Measurements from ENCODE around the gene GAD1. TPM values are rescaled to one million over a fixed set of nuclear protein-coding genes. Genes with fewer than 3 reads are reported as not detected.

GAD1 gene
- 11.4 and 19.4 TPM in 2 replicates for total RNA-seq

DNA sequence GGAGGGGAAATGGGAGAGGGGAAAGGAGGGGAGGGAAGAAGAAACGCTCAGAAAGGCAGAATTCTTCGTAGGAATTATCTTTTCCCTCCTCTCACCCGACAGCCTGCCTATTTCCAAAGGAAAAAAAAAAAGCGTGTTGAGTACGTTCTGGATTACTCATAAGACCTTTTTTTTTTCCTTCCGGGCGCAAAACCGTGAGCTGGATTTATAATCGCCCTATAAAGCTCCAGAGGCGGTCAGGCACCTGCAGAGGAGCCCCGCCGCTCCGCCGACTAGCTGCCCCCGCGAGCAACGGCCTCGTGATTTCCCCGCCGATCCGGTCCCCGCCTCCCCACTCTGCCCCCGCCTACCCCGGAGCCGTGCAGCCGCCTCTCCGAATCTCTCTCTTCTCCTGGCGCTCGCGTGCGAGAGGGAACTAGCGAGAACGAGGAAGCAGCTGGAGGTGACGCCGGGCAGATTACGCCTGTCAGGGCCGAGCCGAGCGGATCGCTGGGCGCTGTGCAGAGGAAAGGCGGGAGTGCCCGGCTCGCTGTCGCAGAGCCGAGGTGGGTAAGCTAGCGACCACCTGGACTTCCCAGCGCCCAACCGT lies at the start of gene GAD1:
GAD1 (plus strand) TSS at position 384 of the 589 bp plus-strand sequence. CDS start 1,705 bp downstream, outside the sequence.
- DNase-seq (ENCODE audit: low read depth): peak; percentile 50

DNA sequence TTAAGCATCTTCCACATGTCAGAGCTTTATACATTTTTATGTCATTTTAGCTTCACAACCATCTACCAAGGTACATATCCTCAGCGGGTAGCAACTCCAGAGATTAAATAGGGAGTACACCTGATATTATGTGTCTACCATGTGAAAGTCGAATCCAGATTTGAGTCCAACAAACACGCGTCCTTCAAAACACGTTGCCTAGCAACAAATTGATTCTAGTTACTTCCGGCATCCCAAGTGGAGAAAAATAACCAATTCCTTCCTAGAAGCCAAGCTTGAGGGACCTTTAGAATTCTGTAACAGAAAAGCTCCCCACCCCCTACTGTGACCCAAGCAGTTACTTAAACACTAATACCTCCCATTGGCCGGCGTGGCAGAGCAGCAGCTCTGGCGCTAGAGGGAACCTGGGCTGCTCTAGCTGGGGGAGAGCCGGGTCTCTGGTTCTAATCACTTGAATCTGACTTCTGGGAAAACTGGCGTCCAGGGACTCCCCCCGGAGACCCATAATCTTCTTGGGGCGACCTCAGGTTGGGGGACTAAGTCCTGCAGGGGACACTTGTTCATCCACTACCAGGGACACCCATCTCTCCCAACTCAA lies 46.6 kb upstream of the GAD1 start, which contains the start of gene ERICH2:
ERICH2 (plus strand) TSS at position 371 of the 598 bp plus-strand sequence. CDS start 304 bp downstream, outside the sequence.
- peak; percentile 88 for DNase-seq (ENCODE audit: low read depth)

DNA sequence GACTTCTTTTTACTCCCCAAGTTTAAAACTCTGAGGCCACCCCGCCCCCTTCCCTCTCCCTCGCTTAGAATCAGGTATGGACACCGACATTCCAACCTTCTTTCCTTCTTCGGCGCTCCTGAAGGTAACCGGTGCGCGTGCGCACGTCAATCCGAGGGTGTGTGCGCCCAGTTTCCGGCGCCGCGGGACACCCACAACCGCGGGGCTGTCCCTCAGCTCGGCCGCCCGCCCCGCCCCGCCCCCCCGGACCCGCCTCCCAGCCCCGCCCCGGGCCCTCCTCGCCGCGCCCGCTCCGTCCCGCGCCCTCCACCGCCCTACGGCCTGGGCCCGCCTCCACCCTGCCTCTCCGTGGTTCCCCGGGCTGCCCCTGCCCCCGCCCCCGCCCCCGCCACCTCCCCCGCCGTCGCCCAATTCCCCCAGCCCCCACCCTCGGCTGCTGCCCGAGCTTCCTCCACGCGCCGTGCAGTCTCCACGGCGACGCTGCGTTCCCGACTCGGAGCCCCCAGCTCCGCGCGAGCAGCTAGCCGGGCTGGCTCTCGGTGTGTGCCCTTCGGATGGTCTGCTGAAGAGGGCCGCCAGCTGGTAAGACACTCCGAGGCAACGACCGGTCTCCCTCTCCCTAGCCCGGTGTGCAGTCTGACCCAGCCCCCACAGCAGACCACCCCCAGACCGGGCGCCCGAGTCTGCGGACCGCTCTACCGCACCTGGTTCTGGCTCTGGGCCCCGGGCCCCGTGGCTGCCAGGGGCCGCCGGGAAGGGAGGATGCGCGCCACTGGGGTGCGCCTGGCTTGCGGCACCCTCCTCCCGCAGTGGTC lies 45.9 kb upstream of the GAD1 start:
- peak; percentile 57 for DNase-seq (ENCODE audit: low read depth)

DNA sequence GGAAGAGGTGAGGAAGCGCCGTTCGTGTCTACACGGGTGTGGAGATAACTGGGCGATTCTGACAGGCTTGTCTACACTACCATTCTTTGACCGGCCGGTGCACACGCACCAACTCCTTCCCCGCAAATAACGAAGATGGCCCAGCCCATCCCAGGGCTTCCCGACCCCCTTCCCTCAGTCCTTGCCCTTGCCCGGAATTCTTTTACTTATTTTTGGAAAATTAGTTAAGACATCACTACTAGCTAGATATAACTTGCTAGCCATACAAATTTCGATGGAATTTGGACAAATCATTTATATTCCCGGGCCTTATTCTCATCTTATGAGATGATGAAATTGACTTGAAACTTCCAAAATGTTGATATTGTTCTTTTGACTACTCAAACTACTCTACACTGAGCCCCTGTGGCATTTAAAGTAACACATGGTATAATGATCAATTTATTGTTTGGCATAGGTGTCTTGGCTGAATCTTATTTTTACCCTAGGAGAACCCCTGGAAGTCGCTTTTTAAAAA lies 45.2 kb upstream of the GAD1 start:
- DNase-seq (ENCODE audit: low read depth): no peak

DNA sequence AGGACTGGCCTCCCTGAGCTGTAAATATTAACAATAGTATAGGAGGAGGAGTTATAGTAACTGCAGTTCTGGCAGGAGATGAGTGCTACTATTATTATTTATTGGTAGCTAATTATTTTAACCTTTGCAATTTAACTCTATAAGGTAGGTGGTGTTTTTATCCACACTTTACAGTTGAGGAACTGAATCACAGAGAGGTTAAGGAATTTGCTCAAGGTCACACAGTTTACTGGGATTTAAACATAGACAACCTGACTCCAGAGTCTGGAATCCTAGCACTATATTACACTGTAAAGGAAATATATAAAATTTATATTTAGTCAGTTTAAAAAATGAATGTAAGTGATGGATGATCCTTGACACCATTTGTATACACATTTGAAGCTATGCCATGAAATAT lies 44.4 kb upstream of the GAD1 start:
- no peak for DNase-seq (ENCODE audit: low read depth)

DNA sequence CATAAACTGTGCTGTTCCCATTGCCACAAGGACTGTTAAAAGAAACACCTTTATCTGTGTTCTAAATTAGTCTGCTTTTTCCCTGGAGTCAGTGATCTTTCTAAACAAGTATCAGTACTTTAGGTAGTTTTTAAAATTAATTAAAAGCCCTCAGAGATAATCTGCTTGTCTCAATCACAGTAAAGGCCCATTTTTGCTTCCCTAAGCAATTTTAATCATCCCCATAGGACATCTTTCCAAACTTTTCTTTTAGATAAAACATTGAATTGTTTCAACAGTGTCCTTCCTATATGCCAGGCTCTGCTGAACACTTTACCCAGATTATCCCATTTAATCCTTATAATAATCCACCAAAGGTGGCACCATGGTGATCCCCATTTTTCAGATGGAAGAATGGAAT lies 42.6 kb upstream of the GAD1 start:
- no peak for DNase-seq (ENCODE audit: low read depth)

DNA sequence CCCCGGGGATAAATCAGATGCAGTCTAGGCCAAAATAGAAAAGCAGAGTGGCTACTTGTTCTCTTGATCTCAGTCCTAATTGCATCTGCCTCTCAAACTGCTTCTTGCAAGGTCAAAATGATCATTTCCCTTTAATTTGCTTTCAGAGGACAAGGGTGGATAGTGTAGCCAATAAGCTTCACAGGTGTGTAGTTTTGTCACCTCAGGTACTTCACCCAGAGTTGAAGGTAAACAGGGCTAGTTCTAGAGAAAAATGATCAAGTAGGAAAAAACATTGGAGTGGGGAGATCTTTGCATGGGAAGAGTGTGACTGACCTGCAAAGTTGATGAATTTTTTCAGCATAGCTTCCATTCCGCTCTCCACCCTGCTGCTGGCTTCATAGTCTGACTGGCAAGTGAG lies 37.8 kb upstream of the GAD1 start:
- no peak for DNase-seq (ENCODE audit: low read depth)

DNA sequence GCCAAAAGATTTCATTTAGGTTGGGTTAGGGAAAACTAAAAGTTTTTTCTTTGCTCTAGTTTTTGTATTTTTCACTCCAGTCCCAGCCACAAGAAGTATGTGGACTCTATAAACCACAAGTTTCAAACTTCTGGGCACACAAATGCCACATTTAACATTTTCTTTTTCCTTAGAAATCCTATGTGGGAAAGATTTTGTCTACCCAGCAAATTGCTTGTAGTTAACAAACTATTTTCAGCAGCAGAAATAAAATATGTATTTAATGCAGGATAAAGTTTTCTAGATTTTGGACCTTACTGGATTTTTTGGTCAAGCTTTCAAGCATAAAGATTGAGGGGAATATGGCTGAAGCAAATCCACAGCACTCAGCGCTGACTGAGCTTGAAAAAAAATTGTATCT lies 37.4 kb upstream of the GAD1 start:
- no peak for DNase-seq (ENCODE audit: low read depth)

DNA sequence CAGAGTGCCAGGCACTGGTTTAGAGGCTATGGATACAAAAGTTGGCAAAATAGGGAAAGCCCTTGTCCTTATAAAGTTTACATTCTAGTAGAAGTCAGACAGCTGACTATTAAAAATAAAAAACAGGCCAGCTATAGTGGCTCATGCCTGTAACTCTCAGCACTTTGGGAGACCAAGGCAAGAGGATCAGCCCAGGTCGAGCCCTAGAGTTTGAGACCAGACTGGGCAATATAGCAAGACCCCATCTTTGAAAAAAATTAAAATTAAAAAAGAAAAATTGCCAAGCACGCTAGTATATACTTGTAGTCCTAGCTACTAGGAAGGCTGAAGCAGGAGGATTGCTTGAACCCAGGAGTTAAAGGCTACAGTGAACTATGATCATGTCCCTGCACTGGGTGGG lies 34.0 kb upstream of the GAD1 start:
- no peak for DNase-seq (ENCODE audit: low read depth)

DNA sequence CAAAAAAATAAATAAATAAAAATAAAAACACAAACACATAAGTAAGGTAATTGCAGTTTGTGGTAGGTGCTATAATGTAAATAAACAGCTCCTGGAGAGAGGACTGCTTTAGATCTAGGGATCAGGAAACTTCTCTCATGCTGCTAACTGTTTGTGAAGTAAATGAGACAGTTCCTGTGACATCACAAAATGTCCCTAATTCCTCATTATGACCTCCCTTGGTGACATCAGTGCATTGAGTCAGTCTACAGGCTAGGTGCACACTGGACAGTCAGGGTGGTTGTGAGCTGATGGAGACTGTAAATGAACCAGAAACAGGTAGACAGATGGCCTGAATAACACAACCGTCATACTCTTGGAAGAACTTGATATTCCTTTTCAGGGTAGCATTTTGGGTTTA lies 33.1 kb upstream of the GAD1 start:
- no peak for DNase-seq (ENCODE audit: low read depth)

DNA sequence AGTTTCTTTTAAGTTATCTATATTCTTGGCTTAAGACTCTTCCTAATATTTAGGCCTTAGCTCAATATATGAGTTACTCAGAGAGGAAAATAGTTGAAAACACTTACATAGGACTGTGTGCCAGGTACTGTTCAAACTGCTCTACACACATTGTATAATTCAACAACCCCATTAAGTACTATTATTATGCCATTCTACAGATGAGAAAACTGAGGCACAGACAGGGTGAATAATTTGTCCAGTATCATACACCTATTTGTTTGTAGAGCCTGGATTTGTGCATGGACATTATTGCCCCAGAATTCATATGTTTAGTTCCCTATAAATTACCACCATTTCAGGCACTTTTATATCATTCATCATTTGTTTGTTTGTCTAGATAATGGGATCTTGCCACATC lies 17.7 kb upstream of the GAD1 start:
- DNase-seq (ENCODE audit: low read depth): no peak

DNA sequence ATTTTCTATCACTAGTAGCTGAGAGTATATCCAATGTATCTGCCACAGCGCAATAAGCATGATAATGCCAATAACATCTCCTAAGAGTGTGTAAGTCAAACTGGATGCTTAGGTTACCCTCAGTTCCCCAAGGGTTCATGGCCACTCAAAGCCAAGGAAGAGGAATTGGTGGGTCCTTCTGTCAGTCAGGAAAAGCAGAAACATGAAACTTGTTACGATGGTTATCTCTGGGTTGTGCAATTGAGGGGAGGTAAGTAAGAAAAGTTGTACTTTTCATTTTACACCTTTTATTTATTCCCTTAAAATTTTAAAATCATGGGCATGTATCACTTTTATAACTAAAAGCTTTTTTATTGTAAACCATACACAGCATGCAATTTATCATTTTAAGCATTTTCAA lies 10.1 kb upstream of the GAD1 start:
- DNase-seq (ENCODE audit: low read depth): no peak

DNA sequence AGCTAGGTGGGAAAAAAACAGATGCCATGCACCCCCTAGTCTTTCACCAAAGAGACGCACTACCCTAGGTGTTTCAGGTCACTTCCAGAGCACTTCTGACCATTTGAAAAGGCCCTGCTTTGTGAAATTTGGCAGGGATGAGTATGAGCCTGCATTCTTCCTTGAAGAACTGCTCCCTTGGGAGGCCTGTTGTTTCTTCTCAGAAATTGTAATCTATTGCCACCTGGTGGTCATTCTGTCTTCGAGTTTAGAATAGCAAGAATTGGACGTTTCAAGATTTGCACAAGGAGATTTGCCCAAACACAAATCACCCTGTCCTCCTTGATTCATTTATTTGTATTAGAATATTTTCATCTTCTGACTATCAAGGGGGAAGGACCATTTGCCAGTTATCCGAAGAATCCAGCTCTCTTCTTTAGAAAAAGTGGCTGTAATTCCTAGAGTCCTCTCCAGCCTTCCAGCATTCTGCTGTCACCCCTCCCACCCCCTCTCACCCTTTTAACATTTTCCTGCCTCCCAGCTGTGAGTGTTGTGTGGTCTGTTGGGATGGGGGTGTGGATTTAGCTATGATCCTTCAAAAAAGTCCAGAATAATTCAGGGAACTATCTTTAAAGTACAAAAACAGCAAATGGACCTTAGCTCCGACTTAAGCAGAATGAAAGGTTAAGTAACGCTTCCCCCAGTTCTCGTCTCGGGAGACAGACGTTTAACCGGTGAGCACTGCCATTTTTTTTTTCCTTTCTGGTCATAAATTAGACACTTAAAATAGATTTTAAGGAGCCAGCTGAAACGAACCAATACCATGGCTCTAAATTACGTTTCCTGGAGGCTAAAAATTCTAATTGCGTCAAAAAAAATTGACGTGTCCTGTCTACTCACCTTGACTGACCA lies 3.7 kb upstream of the GAD1 start:
- peak; percentile 82 for DNase-seq (ENCODE audit: low read depth)

DNA sequence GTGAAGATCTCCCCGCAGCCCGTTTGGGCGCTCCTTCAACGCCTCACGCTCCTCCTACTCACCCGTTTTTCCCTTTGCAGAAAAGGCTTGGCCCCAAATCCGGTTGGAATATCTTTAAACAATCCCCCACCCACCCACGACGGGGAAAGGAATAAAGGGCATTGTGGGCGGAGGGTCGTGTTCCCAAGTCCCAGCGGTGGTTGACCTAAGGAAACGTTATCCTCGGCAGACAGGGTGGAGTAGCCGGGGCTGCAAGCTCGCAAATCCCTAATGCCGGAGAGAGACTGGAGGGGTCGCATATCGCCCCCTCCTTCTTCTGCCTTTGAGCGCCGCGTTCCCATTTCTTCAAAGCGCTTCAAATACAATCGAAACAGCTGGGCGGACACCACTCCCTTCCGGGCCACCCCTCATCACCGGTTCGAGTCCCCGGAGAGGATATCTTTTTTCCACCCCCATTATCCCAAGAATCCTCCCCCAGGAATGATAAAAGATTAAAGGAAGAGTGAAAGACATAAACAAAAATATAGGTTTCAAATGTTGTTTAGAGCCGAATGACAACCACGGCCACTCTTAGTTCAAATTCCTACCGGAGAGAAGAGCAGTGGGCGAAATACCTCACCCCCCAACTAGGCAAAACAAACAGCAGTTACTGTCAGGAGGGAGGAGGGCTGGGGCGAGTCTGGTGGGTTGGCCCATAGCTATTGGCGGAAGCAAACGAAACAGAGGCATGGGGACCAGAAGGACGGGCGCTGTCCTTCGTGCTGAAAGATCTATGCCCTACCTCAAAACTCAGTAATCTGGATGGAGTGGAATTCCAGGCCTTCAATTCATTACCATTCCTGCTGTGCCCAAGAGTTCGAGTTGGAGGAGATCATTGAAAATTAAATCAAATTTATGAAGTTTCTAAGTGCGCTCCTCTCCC lies 2.8 kb upstream of the GAD1 start:
- peak; percentile 44 for DNase-seq (ENCODE audit: low read depth)

DNA sequence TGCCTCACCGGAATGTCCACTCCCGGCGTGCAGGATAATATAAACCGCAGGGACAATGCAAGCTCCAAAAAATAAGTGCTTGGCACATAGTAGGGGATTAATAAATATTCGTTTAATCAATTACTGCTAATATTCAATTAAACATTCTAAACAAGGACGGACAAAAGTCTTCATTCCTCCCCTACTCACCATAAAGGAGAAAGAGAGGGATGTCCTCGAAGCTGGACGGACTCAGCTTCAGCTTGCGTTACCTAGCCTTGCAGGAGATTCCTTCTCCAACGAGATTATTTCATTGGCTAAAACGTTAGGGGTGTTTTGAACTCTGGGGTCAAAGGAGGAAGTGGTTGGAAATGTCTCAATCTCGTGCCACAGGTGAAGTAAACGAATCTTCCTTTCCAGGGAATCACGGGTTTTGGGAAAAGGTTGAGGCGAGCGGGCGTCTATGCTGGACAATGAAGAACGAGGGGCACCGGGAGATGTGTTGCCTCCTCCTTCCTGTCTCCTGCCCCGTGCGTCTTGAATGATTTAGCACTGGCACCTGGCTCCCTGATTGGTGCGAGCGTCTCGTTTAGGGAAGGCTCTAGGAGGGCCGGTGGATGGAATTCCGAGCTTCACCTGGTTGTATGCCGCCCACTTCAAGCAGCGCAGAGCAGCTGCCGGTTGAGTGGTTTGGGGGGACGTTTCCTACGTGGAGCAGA lies 2.0 kb upstream of the GAD1 start:
- DNase-seq (ENCODE audit: low read depth): no peak

DNA sequence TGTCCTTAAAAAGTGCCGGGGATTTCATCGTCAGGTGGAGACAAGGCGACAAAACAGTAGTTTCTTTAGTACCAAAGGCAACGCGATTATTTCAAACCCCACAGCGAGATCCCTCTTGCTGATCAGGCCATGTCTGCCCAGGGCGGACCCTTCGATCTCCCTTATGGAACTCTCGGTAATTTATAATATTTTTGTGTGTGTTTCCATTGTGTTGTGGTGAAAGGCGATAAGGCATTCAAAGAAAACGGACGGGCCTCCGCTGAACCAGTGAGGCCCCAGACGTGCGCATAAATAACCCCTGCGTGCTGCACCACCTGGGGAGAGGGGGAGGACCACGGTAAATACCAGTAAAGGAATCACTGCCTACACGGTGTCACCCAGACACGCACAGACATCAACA lies 1.4 kb upstream of the GAD1 start:
- no peak for DNase-seq (ENCODE audit: low read depth)

DNA sequence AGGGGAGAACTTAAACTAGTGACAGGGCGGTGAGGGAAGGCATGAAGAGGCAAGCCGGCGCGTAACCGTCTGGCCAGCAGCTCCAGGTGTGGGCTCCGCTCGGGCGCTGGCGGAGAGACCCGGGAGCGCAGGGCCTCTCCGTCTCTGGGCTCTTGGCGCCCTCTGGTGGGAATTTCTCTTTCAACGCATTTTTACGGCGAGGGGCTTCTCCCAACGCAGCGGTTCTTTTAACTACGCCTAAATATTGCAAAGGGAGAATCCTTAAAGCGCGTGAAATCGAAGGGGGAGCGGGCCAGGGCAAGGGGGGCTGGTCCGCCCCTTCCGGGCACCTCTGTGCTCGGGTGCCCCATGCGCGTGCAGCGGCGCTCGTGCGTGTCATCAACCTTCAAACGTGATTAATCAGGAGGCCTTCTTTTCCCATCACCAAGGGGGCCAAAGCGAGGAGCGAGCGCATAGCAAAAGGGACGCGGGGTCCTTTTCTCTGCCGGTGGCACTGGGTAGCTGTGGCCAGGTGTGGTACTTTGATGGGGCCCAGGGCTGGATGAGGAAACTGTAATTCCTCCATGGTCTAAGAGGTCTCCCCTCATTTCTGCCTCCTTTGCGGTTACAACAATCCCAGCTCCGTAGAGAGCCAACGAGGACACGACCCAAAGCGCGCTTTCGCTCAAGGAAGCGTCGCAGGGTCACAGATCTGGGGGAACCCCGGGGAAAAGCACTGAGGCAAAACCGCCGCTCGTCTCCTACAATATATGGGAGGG lies 762 bp upstream of the GAD1 start:
- peak; percentile 8 for DNase-seq (ENCODE audit: low read depth)

DNA sequence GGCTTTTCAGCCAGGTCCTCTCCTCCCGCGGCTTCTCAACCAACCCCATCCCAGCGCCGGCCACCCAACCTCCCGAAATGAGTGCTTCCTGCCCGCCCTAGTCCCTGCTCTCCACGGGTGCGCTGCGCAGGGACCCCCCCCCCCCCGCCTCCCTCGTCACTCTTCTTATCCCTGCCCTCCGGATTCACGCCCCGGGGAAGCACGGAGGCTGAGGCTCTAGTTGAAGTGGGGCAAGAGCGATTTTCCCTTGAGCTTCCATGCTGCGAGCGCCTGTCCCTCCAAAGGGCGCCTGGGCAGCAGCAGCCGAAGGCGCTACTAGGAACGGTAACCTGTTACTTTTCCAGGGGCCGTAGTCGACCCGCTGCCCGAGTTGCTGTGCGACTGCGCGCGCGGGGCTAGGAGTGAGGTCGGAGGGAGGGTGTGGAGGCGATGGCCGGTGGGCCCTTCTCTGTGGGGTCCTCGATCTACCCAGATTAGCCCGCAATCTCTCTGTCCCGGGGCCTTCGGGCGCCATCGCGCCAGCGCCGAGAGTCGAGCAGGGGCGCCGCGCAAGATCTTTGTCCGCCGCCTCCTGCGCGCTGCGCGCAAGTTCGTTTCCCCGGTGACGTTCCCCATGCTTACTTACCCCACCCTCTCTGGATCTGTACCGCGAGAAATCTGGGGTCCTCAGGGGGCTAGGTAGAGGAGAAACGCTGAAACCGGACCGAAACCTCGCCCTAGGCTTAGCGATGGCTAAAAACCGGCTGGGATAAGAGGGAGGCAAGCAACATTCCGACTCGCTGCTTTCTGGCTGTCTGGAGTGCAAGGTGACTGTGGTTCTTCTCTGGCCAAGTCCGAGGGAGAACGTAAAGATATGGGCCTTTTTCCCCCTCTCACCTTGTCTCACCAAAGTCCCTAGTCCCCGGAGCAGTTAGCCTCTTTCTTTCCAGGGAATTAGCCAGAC lies 677 bp downstream of the GAD1 start:
- DNase-seq (ENCODE audit: low read depth): peak; percentile 13
